ENCODE results near the gene RMC1.

The RMC1 gene

DNA sequence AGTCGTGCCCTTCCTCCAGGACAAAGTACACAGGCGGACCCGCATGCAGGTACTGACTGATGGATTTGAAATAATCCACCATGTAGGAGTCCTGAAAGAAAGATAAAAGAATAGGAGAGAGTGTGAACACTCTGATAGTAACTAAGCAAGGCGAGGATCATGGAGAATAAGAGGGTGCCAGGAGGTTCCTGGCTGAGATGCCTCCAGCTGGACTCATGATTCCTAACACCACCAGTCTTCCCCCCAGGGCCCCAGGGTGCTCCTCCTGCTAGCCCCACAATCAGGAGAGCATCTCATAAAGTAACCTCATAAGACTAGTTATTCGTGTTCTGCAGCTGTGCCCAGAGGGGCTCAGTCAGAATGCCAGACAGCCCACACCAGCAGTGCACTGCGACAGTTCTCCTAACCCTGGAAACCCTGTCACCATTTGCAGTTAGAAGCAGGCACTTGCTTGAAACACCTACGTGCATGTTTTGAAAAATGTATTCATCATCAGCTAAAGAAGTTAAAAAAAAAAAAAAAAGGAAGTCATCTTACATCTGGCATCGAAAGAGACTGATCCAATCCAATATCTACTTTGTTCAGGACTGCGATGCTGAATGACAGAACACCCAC lies 36.7 kb downstream of the RMC1 start:
- Histone ChIP-seq H3K4me3 (no peak overlapping the region), H3K9ac (peak overlapping the region; percentile 38; the same call in 1 of the 2 replicates), H3K27ac (peak overlapping the region; percentile 51; the same call in 1 of the 2 replicates), H3K9me3 (no peaks in the 10 kb centered on the region), H4K20me1 (no peaks in the 10 kb centered on the region), H3K4me2 (peak overlapping the region; percentile 70), H3K36me3 (peaks cover 95% of the 10 kb centered on the region), H3K4me1 (peaks cover 40% of the 10 kb centered on the region), H3K27me3 (no peaks in the 10 kb centered on the region)
- TF ChIP-seq Cebpa-rat (IDR thresholded peaks at IDR 0.05): no peak

DNA sequence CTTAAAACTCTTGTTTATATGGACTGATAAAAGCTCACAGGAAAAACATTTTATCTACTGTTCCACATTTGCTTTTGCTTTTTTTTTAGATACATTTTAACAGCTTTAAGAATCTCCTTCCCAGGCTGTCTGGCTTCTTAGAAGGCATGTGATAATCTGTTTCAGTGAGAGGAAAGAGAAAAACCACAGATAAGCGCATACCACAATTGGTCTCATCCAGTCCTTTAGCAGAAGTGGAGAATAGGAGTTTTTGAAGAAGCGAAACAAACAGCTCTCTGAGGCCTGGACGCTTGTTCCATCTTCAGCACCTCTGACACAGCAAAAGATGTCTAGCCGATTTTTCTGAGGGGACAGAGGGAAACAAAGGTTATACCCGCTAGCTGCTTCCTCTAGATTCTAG lies 37.6 kb downstream of the RMC1 start:
- H3K9ac ChIP-seq: no peak overlapping the region; the same call in 1 of the 2 replicates
- peaks cover 40% of the 10 kb centered on the region for H3K4me1 ChIP-seq
- H3K9me3 ChIP-seq: no peaks in the 10 kb centered on the region
- TF ChIP-seq Cebpa-rat (IDR thresholded peaks at IDR 0.05): no peak
- H3K4me2 ChIP-seq: peak overlapping the region; percentile 70
- no peaks in the 10 kb centered on the region for H3K27me3 ChIP-seq
- H3K27ac ChIP-seq: peak overlapping the region; percentile 6; the same call in 1 of the 2 replicates
- H4K20me1 ChIP-seq: no peaks in the 10 kb centered on the region
- peaks cover 95% of the 10 kb centered on the region for H3K36me3 ChIP-seq
- H3K4me3 ChIP-seq: no peak overlapping the region

DNA sequence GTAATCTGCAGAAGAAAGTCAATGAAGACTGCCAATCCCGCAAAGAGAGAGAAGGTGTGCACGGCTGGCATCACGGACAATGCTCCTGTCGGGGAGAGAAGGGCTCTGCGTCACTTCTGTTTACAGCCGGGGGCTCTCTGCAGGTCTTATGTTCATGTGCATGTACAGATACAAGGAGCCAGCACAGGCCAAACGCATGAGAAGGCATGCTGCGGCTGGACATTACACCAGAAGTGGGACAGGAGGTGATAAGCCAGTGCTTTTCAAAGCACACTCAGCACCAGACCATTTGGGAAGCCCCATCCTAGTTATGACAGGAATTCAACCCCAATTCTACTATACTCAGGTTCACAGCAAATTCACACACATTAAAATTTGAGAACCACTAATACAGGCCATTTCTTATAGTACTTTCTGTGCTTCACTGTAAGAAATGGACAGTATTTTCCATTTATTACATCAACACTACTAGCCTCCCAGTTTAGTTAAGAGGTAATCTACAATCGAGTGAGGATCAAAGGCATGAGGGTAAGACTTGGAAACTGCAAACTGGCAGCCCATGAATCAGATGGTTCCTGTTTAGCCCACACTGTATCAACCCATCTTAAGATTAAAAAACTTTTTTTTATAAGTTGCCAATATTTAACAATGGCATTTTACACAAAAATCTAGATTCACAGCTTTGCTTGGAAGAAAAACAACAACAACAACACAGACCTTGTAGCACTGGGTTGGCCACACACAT lies 38.2 kb downstream of the RMC1 start:
- no peak for TF ChIP-seq Cebpa-rat (IDR thresholded peaks at IDR 0.05)
- peak overlapping the region; percentile 70 for H3K4me2 ChIP-seq
- H3K4me1 ChIP-seq: peaks cover 40% of the 10 kb centered on the region
- no peaks in the 10 kb centered on the region for H3K9me3 ChIP-seq
- H3K27ac ChIP-seq: peak overlapping the region; percentile 6; the same call in 1 of the 2 replicates
- peaks cover 95% of the 10 kb centered on the region for H3K36me3 ChIP-seq
- H3K9ac ChIP-seq: no peak overlapping the region; the same call in 1 of the 2 replicates
- no peaks in the 10 kb centered on the region for H4K20me1 ChIP-seq
- no peak overlapping the region for H3K4me3 ChIP-seq
- no peaks in the 10 kb centered on the region for H3K27me3 ChIP-seq

DNA sequence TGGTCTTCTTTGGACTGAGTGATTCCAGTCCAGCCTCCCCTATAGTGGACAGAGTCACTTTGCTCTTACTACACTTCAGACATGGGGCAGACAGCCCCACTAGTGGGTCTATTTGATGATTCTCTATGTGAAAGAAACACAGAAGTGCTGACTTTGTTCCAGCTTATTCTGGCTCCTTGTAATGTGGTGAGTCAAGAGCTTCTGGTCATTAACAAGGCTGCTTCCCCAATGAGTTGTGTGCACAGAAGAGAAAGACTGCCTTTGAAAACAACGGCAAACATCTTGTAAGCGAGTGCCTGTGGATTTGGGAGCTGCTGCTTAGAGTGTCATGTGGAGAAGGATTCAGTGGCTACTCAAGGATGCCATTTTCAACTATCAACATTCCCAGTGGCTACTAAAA lies 39.1 kb downstream of the RMC1 start:
- Histone ChIP-seq H3K27me3 (no peaks in the 10 kb centered on the region), H3K9me3 (no peaks in the 10 kb centered on the region), H3K27ac (no peak overlapping the region), H3K36me3 (peaks cover 95% of the 10 kb centered on the region), H3K4me3 (no peak overlapping the region), H4K20me1 (no peaks in the 10 kb centered on the region), H3K4me1 (peaks cover 40% of the 10 kb centered on the region), H3K4me2 (peak overlapping the region; percentile 70; the same call in 1 of the 2 replicates), H3K9ac (no peak overlapping the region)
- TF ChIP-seq Cebpa-rat (IDR thresholded peaks at IDR 0.05): no peak

DNA sequence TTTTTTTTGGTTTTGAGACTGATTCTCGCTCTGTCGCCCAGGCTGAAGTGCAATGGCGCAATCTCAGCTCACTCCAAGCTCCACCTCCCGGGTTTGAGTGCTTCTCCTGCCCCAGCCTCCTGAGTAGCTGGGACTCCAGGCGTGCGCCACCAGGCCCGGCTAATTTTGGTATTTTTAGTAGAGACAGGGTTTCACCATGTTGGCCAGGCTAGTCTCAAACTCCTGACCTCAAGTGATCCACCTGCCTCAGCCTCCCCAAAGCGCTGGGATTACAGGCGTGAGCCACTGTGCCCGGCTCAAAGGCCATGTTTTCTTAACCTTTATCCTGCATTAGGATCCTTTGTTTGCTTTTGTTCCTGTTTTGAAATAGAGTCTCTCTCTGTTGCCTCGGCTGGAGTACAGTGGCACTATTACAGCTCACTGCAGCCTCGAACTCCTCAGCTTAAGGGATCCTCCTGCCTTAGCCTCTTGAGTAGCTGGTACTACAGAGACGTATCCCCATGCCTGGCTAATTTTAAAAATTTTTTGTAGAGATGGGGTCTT lies 42.0 kb downstream of the RMC1 start:
- no peak overlapping the region for H3K27ac ChIP-seq
- H3K36me3 ChIP-seq: peaks cover 95% of the 10 kb centered on the region

DNA sequence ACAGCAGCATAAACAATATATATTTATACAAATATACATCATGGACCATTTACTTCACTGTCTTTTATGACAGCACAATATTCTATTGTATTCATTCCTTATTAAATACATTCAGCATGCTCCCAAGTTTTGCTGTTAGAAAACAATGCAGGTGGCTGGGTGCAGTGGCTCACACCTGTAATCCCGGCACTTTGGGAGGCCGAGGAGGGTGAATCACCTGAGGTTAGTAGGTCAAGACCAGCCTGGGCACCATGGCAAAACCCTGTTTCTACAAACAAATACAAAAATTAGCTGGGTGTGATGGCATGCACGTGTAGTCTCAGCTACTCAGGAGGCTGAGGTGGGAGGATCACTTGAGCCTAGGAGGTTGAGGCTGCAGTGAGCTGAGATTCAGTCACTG lies 44.0 kb downstream of the RMC1 start:
- Histone ChIP-seq H3K27ac (no peak overlapping the region), H3K4me2 (no peak overlapping the region), H4K20me1 (no peaks in the 10 kb centered on the region), H3K9me3 (no peaks in the 10 kb centered on the region), H3K36me3 (peaks cover 99% of the 10 kb centered on the region), H3K27me3 (no peaks in the 10 kb centered on the region), H3K4me3 (no peak overlapping the region), H3K4me1 (peaks cover 3% of the 10 kb centered on the region), H3K9ac (no peak overlapping the region)
- no peak for TF ChIP-seq Cebpa-rat (IDR thresholded peaks at IDR 0.05)

More for the DNA sequence above, 42.0 kb downstream of the RMC1 start:
- Histone ChIP-seq H3K4me3 (no peak overlapping the region), H3K9me3 (no peaks in the 10 kb centered on the region), H3K4me2 (no peak overlapping the region), H3K4me1 (peaks cover 23% of the 10 kb centered on the region), H4K20me1 (no peaks in the 10 kb centered on the region), H3K9ac (no peak overlapping the region), H3K27me3 (no peaks in the 10 kb centered on the region)
- no peak for TF ChIP-seq Cebpa-rat (IDR thresholded peaks at IDR 0.05)

DNA sequence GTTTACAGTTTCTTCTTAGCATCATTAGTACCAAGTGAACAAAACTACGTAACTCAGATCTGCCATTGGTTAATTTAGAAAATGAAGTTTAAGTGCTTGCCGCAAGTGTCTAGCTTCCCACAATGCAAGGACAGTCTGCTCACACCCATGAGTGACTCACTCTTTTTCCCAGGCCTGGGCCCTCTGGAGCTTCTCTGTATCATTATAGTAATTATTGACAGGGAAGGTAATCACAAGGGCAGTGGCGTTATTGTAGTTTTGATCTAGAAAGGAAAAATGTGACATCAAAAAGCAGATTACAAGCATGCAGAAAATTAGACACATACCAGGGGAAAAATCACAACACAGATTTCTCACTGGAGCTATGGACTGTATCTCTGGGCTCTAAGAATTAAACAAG lies 44.5 kb downstream of the RMC1 start:
- Histone ChIP-seq H3K9ac (no peak overlapping the region), H3K4me3 (no peak overlapping the region), H3K9me3 (no peaks in the 10 kb centered on the region), H4K20me1 (no peaks in the 10 kb centered on the region), H3K4me1 (no peaks in the 10 kb centered on the region), H3K36me3 (peaks cover 99% of the 10 kb centered on the region), H3K4me2 (no peak overlapping the region), H3K27ac (no peak overlapping the region), H3K27me3 (no peaks in the 10 kb centered on the region)
- no peak for TF ChIP-seq Cebpa-rat (IDR thresholded peaks at IDR 0.05)

DNA sequence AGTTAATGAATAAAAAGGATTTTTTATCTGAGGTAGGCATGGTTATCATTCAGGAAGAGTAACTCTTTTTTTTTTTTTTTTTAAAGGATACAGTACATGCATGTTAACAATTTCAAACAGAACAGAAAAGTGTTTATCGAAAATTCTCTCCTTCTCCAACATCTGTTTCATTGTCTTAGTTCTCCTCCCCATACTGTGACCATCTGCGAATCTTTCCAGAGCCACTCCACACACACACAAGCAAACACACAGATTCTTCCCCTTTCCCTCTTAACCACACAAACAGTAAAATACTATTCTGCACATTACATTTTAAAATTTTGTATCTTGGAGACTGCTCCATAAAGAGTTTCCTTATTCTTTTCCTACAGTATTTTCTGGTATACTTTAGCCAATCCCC lies 45.0 kb downstream of the RMC1 start:
- Histone ChIP-seq H3K4me2 (no peak overlapping the region), H3K4me3 (no peak overlapping the region), H3K27ac (no peak overlapping the region), H4K20me1 (no peaks in the 10 kb centered on the region), H3K27me3 (no peaks in the 10 kb centered on the region), H3K36me3 (peaks cover 99% of the 10 kb centered on the region), H3K4me1 (no peaks in the 10 kb centered on the region), H3K9ac (no peak overlapping the region), H3K9me3 (no peaks in the 10 kb centered on the region)
- no peak for TF ChIP-seq Cebpa-rat (IDR thresholded peaks at IDR 0.05)

DNA sequence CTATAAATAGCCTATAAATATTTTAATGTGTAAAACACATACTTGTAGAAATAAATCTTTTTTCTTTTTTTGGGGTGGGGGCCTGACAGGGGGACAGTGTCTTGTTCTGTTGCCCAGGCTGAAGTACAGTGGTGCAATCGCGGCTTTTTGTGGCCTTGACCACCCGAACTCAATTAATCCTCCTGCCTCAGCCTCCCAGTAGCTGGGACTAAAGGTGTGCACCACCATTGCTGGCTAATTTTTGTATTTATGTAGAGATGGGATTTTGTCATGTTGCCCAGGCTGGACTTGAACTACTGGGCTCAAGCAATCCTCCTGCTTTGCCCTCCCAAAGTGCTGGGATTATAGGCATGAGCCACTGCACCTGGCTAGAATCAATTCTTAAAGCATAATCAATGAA lies 45.4 kb downstream of the RMC1 start:
- Histone ChIP-seq H3K4me2 (no peak overlapping the region), H3K9ac (no peak overlapping the region), H3K27me3 (no peaks in the 10 kb centered on the region), H3K4me1 (no peaks in the 10 kb centered on the region), H3K36me3 (peaks cover 99% of the 10 kb centered on the region), H3K27ac (no peak overlapping the region), H3K4me3 (no peak overlapping the region), H4K20me1 (no peaks in the 10 kb centered on the region), H3K9me3 (no peaks in the 10 kb centered on the region)
- TF ChIP-seq Cebpa-rat (IDR thresholded peaks at IDR 0.05): no peak

DNA sequence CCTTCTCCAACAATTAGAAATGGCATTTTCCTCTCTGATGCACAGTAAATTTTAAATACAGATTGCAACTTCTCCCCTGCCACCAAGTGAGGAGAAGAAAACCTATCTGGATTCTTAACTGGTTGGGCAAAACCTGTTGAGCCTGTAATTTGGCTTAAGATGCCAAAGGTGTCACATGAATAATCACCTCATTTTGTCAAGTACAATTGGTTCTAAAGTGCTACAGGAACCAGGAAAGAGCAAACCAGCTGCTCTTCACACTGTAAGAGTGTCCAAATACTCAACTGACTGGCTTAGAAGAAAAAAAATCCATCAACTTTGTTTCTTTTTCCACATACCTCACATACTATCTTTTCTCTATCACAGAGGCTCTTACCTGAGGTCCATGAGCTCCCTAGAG lies 47.6 kb downstream of the RMC1 start:
- H3K36me3 ChIP-seq: peaks cover 99% of the 10 kb centered on the region

More for the DNA sequence above, 47.6 kb downstream of the RMC1 start:
- Histone ChIP-seq H3K9ac (no peak overlapping the region), H3K27me3 (no peaks in the 10 kb centered on the region), H4K20me1 (no peaks in the 10 kb centered on the region), H3K4me2 (no peak overlapping the region), H3K4me1 (no peaks in the 10 kb centered on the region), H3K27ac (no peak overlapping the region), H3K4me3 (no peak overlapping the region), H3K9me3 (no peaks in the 10 kb centered on the region)
- TF ChIP-seq Cebpa-rat (IDR thresholded peaks at IDR 0.05): no peak
